ENCODE measurements around the gene GYPA.
"Not testable (repeated sequence)": the region's sequence is repeated elsewhere in the genome, so short reads cannot be mapped to it uniquely, and the experiment has no call there.

The GYPA gene

DNA sequence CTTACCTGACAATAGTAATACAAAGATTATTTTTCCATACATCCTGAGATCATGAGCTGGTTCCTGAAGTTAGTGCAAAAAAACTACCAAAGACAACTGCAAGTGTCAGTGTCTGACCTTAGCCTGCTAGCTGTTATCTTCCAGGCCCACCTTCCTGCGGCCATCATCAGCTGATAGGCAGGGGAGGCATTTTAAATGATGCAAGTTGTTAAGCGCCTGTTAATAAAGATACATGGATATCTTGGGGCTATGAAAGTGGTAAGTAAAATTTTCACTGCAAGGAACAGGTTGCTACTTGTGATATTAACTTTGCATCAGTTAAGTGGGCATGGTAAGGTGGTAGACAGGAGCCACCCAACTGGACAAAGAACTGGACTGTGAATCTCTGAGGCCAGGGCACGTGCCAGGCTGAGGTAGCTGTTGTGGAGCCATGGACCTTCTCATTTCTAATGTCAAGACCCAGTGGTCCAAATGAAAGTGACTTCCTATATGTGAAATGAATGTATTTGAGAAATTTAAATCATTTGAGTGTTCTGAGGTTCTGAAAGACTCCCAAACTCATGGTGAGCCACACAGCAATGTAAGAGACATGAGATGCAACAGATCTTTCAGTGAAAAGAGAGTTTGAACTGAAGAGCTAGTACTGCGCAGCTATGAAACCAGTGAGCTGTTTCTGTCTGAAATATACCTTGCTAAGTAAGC, at the start of gene GYPA:
Gene GYPA, minus strand, starts transcription at position 125 of the 702 bp plus-strand sequence. Its CDS starts 83 bp downstream, at position 42.
- H3K4me1 Mint-ChIP-seq; H3K36me3 Mint-ChIP-seq (ENCODE audit: low read depth): not testable (repeated sequence)

DNA sequence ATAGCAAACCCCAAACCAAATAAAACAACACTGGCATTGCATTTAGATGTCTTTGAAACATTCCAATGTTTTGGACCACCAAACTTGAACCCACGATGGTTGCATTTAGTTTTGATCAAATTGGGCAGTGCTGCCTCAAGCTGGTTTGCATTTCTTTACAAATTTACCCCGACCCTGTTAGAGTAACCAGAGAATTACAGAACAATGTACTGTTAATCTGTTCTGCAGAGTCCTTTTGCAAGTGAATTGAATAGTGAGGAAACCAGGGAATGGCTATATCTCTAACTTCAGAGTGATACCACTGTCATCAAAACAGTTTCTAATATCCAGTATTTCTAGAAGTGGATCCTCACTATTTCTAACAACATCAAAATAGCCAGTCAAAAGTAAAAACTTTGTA, 49.5 kb upstream of the GYPA start:
- H3K36me3 Mint-ChIP-seq (ENCODE audit: low read depth): no peaks in the 10 kb centered on the region
- no peak overlapping the region for H3K27ac Mint-ChIP-seq
- H3K4me3 Mint-ChIP-seq: no peak overlapping the region
- H3K27me3 Mint-ChIP-seq (ENCODE audit: low read depth): no peaks in the 10 kb centered on the region
- H3K4me1 Mint-ChIP-seq: no peaks in the 10 kb centered on the region
- TF ChIP-seq, protein P1, sequence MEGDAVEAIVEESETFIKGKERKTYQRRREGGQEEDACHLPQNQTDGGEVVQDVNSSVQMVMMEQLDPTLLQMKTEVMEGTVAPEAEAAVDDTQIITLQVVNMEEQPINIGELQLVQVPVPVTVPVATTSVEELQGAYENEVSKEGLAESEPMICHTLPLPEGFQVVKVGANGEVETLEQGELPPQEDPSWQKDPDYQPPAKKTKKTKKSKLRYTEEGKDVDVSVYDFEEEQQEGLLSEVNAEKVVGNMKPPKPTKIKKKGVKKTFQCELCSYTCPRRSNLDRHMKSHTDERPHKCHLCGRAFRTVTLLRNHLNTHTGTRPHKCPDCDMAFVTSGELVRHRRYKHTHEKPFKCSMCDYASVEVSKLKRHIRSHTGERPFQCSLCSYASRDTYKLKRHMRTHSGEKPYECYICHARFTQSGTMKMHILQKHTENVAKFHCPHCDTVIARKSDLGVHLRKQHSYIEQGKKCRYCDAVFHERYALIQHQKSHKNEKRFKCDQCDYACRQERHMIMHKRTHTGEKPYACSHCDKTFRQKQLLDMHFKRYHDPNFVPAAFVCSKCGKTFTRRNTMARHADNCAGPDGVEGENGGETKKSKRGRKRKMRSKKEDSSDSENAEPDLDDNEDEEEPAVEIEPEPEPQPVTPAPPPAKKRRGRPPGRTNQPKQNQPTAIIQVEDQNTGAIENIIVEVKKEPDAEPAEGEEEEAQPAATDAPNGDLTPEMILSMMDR (IDR thresholded peaks at IDR 0.05; ENCODE audit: unreplicated experiment in 3 of 3): no peak
- peaks cover 6% of the 10 kb centered on the region for H3K9me3 Mint-ChIP-seq

More for the DNA sequence above, at the start of gene GYPA:
- not testable (repeated sequence) for H3K27ac Mint-ChIP-seq; H3K4me3 Mint-ChIP-seq; H3K9me3 Mint-ChIP-seq; H3K27me3 Mint-ChIP-seq (ENCODE audit: low read depth)

DNA sequence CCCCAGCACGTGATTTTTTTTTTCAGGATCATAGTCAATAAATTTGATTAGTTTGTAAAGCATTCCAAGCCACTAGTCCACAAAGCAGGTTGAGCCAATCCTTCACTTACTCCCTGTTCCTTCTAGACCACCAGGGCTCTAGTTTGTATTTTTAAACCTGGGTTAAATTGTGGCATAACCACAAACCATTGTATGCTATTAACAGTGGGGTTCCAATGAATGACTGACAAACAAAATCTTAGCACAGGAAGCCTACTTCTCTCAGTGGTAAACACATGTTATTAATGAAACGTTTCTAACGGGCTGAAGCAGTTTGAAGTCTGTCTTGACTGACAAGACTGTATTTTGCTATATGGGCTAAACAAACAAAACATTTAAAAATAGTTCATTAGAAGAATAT, 48.6 kb upstream of the GYPA start:
- H3K9me3 Mint-ChIP-seq: peaks cover 4% of the 10 kb centered on the region
- no peak overlapping the region for H3K27ac Mint-ChIP-seq
- H3K27me3 Mint-ChIP-seq (ENCODE audit: low read depth): no peaks in the 10 kb centered on the region
- no peak overlapping the region for H3K4me3 Mint-ChIP-seq
- H3K4me1 Mint-ChIP-seq: no peaks in the 10 kb centered on the region
- no peaks in the 10 kb centered on the region for H3K36me3 Mint-ChIP-seq (ENCODE audit: low read depth)
- TF ChIP-seq, protein P1 (IDR thresholded peaks at IDR 0.05; ENCODE audit: unreplicated experiment in 3 of 3): no peak

DNA sequence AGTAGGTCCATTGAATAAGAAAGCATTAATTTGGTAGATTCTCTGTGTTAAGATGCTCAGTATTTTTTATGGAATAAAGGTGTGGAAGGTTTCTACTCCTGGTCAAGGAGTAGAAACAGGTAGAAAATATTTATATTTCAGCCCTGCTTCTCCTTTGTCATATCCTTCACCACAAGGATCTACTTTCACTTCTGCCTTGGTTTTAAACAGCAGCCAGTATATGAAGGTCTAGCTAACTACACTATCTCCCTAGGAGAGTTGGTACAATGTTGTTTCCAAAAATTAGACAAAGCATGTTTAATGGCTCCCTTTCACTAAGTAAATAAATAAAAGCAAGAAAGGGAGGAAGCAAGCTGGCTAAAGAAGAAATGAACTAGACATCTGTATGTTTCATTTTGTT, 44.6 kb upstream of the GYPA start:
- no peaks in the 10 kb centered on the region for H3K36me3 Mint-ChIP-seq (ENCODE audit: low read depth)
- H3K9me3 Mint-ChIP-seq: no peaks in the 10 kb centered on the region
- H3K27me3 Mint-ChIP-seq (ENCODE audit: low read depth): no peaks in the 10 kb centered on the region
- no peaks in the 10 kb centered on the region for H3K4me1 Mint-ChIP-seq
- H3K4me3 Mint-ChIP-seq: no peak overlapping the region
- no peak overlapping the region for H3K27ac Mint-ChIP-seq
- TF ChIP-seq, protein P1 (IDR thresholded peaks at IDR 0.05; ENCODE audit: unreplicated experiment in 3 of 3): no peak

DNA sequence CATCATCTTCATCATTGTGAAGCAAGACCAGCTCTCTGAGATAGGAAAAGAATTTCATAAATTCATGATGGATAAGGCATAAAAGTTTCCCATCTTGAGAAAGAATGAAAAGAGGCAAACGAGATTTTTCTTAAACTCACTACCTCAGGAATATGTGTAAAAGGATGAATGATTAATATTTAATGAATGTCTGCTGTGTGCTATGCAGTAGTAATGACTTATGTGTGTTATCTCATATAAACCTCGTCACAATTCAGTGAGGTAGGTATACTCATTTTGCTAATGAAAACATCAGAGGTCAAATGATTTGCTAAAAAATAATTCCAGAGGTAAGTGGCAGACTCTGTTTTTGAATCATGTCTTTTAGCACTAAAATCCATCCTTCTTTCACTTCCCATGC, 42.6 kb upstream of the GYPA start:
- TF ChIP-seq, protein P1 (IDR thresholded peaks at IDR 0.05; ENCODE audit: unreplicated experiment in 3 of 3): no peak
- no peak overlapping the region for H3K4me3 Mint-ChIP-seq
- H3K27me3 Mint-ChIP-seq (ENCODE audit: low read depth): no peaks in the 10 kb centered on the region
- no peak overlapping the region for H3K27ac Mint-ChIP-seq
- no peaks in the 10 kb centered on the region for H3K9me3 Mint-ChIP-seq
- H3K36me3 Mint-ChIP-seq (ENCODE audit: low read depth): no peaks in the 10 kb centered on the region
- peaks cover 6% of the 10 kb centered on the region for H3K4me1 Mint-ChIP-seq

DNA sequence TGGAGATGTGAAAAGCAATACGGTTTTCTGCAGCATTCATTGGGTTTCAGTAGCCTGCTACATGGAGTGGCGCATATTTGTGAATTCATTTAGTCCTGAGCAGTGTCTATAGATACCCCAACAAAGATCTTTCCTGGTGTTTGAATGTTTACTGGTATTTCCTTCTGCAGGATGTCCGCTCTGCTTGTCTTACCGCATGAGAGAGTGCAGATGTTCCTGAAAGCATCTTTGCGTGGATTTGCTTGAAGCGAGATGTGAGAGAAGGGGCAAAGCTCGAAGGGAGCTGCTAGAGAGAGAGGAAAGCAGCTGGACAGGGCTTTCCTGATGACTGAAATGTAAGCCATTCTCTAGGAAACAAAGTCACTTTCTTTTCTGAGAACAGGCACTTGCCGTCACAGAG, 40.9 kb upstream of the GYPA start:
- TF ChIP-seq, protein P1 (IDR thresholded peaks at IDR 0.05; ENCODE audit: unreplicated experiment in 3 of 3): no peak
- Mint-ChIP-seq H3K9me3 (no peaks in the 10 kb centered on the region), H3K4me1 (peaks cover 11% of the 10 kb centered on the region), H3K27me3 (ENCODE audit: low read depth) (no peaks in the 10 kb centered on the region), H3K27ac (no peak overlapping the region), H3K36me3 (ENCODE audit: low read depth) (no peaks in the 10 kb centered on the region), H3K4me3 (no peak overlapping the region)
